ENCODE data around the gene DCTN3. TPM values are rescaled to one million over a fixed set of nuclear protein-coding genes. Genes with fewer than 3 reads are reported as not detected.
A peak's percentile ranks its signal among the peaks of the same experiment; 100 is the strongest.

The DCTN3 gene
- total and polyA plus RNA-seq, 9 of the 15 experiments (the other 6 are each of a cell fraction or from before 2014, with no cell fraction given) = 11.0 to 51.0 (median 41.9) TPM

GRCh38 chr9:34637356-34638137 is 17.3 kb upstream of the DCTN3 start, which contains the start of gene SIGMAR1:
TSS of gene SIGMAR1 (minus strand) at chr9:34637787. CDS start at chr9:34637697, 90 bp downstream.
- H3K27ac ChIP-seq (ENCODE audit: extremely low read depth, low read depth, low read length) = peak within 1 kb of the TSS; percentile 65
- no peaks in the 10 kb centered on the region for H3K9me1 ChIP-seq (ENCODE audit: control insufficient read depth, insufficient read depth, low read length)
- H3K36me3 ChIP-seq (ENCODE audit: control insufficient read depth, insufficient read depth, low read length) = peaks cover 14% of the 10 kb centered on the region; the same call in 1 of the 3 replicates
- peaks cover 18% of the 10 kb centered on the region for H3K79me2 ChIP-seq (ENCODE audit: control insufficient read depth, insufficient read depth, low read length)
- intact Hi-C loops (cut with micrococcal nuclease) = no loop called here
- peak within 1 kb of the TSS; percentile 54 for H3K4me3 ChIP-seq
- H3K4me1 ChIP-seq (replicated peaks in 1 of 2; ENCODE audit: control insufficient read depth in 2 of 2, insufficient read depth in 2 of 2, low read length in 2 of 2) = peaks cover 5 to 23% of the 10 kb centered on the region in 2 experiments; a peak in 4 of 5 replicates
- no peaks in the 10 kb centered on the region for H3K9me3 ChIP-seq (replicated peaks; ENCODE audit: control insufficient read depth, insufficient read depth, low read depth, low read length)
- ChIA-PET POLR2A (interaction anchor here (0.8 to 1.7 kb wide), 3 partner anchors 9 to 14 kb away, joined by 4 to 7 read pairs (median 6); partner anchors contain the start of gene GALT), CTCF (ENCODE audit: low intra/inter-chr PET ratio) (no interaction called here)
- peak within 1 kb of the TSS; percentile 82 for H3K4me2 ChIP-seq (ENCODE audit: insufficient read depth, low read length)
- H3K9ac ChIP-seq (ENCODE audit: insufficient read depth in 1 of 2, low read depth in 2 of 2, low read length in 2 of 2) = peak within 1 kb of the TSS; percentile 73 to 96
- peak within 1 kb of the TSS; percentile 92 for H2AFZ ChIP-seq (ENCODE audit: low read depth, low read length)
- H4K20me1 ChIP-seq (replicated peaks; ENCODE audit: control insufficient read depth, insufficient read depth, low read length) = 0 out of 2 replicates have a peak, but pooled peaks cover 4% of the 10 kb centered on the region
- BruUV-seq (replicated peaks) = no TSS peak
- WGBS (ENCODE audit: insufficient coverage, low coverage, missing lambda C conversion rate) = 13% methylated on average over 51 of the region's 74 CpGs
- no peaks in the 10 kb centered on the region for H3K27me3 ChIP-seq (ENCODE audit: control insufficient read depth in 2 of 2, insufficient read depth in 2 of 2, low read length in 2 of 2)
- in situ Hi-C loops (cut with MboI) = no loop called here
- FAIRE-seq (peak; percentile 44), ATAC-seq (peak; percentile 92), DNase-seq (ENCODE audit: extremely low read depth in 1 of 4, low spot score in 3 of 4) (peak; percentile 78 to 88 (median 82))
- TF ChIP-seq SRSF7 (optimal IDR thresholded peaks at IDR 0.05; ENCODE audit: low read depth, low read length) = no peak
- peak; percentile 82 for TF ChIP-seq RBFOX2 (IDR thresholded peaks at IDR 0.05; ENCODE audit: low read depth, low read length)
- 0 out of 2 replicates have a peak, but pooled peaks have one; percentile 40 for TF ChIP-seq ZBTB1 (CRISPR knock-in tag; IDR thresholded peaks at IDR 0.05; ENCODE audit: borderline replicate concordance, low read depth)
- 0 out of 2 replicates have a peak, but pooled peaks have one; percentile 29 for TF ChIP-seq CXXC5 (CRISPR knock-in tag; IDR thresholded peaks at IDR 0.05)
- peak; percentile 53; the same call in 1 of the 2 replicates for TF ChIP-seq ZNF263 (CRISPR knock-in tag; IDR thresholded peaks at IDR 0.05; ENCODE audit: borderline replicate concordance)
- TF ChIP-seq MAZ (CRISPR knock-in tag; conservative IDR thresholded peaks at IDR 0.05 in 1 of 2, IDR thresholded peaks at IDR 0.05 in 1 of 2) = peak in 1 of 2 experiments; percentile 49; a peak in 3 of 4 replicates
- no peak for TF ChIP-seq PHF21A (IDR thresholded peaks at IDR 0.05; ENCODE audit: borderline replicate concordance, low read depth)
- TF ChIP-seq, protein P1, sequence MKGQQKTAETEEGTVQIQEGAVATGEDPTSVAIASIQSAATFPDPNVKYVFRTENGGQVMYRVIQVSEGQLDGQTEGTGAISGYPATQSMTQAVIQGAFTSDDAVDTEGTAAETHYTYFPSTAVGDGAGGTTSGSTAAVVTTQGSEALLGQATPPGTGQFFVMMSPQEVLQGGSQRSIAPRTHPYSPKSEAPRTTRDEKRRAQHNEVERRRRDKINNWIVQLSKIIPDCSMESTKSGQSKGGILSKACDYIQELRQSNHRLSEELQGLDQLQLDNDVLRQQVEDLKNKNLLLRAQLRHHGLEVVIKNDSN (CRISPR knock-in tag; IDR thresholded peaks at IDR 0.05) = peak; percentile 42; the same call in 1 of the 2 replicates
- TF ChIP-seq NR3C1 (CRISPR knock-in tag; IDR thresholded peaks at IDR 0.05) = 0 out of 2 replicates have a peak, but pooled peaks have one; percentile 59
- TF ChIP-seq, protein P2, sequence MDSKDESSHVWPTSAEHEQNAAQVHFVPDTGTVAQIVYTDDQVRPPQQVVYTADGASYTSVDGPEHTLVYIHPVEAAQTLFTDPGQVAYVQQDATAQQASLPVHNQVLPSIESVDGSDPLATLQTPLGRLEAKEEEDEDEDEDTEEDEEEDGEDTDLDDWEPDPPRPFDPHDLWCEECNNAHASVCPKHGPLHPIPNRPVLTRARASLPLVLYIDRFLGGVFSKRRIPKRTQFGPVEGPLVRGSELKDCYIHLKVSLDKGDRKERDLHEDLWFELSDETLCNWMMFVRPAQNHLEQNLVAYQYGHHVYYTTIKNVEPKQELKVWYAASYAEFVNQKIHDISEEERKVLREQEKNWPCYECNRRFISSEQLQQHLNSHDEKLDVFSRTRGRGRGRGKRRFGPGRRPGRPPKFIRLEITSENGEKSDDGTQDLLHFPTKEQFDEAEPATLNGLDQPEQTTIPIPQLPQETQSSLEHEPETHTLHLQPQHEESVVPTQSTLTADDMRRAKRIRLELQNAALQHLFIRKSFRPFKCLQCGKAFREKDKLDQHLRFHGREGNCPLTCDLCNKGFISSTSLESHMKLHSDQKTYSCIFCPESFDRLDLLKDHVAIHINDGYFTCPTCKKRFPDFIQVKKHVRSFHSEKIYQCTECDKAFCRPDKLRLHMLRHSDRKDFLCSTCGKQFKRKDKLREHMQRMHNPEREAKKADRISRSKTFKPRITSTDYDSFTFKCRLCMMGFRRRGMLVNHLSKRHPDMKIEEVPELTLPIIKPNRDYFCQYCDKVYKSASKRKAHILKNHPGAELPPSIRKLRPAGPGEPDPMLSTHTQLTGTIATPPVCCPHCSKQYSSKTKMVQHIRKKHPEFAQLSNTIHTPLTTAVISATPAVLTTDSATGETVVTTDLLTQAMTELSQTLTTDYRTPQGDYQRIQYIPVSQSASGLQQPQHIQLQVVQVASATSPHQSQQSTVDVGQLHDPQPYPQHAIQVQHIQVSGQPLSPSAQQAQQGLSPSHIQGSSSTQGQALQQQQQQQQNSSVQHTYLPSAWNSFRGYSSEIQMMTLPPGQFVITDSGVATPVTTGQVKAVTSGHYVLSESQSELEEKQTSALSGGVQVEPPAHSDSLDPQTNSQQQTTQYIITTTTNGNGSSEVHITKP (IDR thresholded peaks at IDR 0.05; ENCODE audit: partially characterized antibody) = peak; percentile 99
- TF ChIP-seq, protein P3, sequence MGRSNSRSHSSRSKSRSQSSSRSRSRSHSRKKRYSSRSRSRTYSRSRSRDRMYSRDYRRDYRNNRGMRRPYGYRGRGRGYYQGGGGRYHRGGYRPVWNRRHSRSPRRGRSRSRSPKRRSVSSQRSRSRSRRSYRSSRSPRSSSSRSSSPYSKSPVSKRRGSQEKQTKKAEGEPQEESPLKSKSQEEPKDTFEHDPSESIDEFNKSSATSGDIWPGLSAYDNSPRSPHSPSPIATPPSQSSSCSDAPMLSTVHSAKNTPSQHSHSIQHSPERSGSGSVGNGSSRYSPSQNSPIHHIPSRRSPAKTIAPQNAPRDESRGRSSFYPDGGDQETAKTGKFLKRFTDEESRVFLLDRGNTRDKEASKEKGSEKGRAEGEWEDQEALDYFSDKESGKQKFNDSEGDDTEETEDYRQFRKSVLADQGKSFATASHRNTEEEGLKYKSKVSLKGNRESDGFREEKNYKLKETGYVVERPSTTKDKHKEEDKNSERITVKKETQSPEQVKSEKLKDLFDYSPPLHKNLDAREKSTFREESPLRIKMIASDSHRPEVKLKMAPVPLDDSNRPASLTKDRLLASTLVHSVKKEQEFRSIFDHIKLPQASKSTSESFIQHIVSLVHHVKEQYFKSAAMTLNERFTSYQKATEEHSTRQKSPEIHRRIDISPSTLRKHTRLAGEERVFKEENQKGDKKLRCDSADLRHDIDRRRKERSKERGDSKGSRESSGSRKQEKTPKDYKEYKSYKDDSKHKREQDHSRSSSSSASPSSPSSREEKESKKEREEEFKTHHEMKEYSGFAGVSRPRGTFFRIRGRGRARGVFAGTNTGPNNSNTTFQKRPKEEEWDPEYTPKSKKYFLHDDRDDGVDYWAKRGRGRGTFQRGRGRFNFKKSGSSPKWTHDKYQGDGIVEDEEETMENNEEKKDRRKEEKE (IDR thresholded peaks at IDR 0.05; ENCODE audit: borderline replicate concordance in 1 of 2, control insufficient read depth in 1 of 2, low read depth in 2 of 2, low read length in 1 of 2) = 0 out of 4 replicates have a peak, but pooled peaks of 1 of the 2 experiments have one; percentile 64
- no peak for TF ChIP-seq CHCHD3 (CRISPR knock-in tag; IDR thresholded peaks at IDR 0.05)

All from K562 (cell line).